SK-N-SH (cell line): ENCODE data around the gene ZDHHC21. TPM values are rescaled to one million over a fixed set of nuclear protein-coding genes. Genes with fewer than 3 reads are reported as not detected.

Experiments used
- CTCF ChIA-PET: fragments of 300-600, 350-600 bp; formaldehyde crosslinking; extraction: SDS; loops from one replicate; lab custom pipeline; 2021; lab: Yijun Ruan, JAX
- POLR2A ChIA-PET: fragments of 350-600 bp; sonication (Branson Sonifier 250); formaldehyde crosslinking; extraction: SDS; loops from one replicate; lab custom pipeline; 2020; ENCODE audit warnings: antibody characterized with exemption, inconsistent platforms; lab: Yijun Ruan, JAX
- DNase-seq: peaks from one replicate; pipeline ENCODE4 v3.0.0; 2012
- H2AFZ ChIP-seq: fragments of 200-600 bp; sonication (generic); 2 replicates; pipeline ENCODE4 v1.8.1; 2016; ENCODE audit warnings: antibody characterized with exemption, mild to moderate bottlenecking, low read depth
- H3F3A ChIP-seq: fragments of 200-600 bp; sonication (generic); replicated peaks from 2 replicates; pipeline ENCODE3; 2016; ENCODE audit warnings: antibody characterized with exemption, mild to moderate bottlenecking; ENCODE audit not compliant: insufficient read depth
- H3K27ac ChIP-seq, 2 experiments: fragments of 200-500 bp in 1 of 2; fragments of 200-600 bp in 1 of 2; sonication (Bioruptor generic) in 1 of 2; sonication (generic), shearing (Covaris generic) in 1 of 2; 2 replicates each; pipeline versions ENCODE4 v1.5.1 to v1.6.1; 2014 to 2016; ENCODE audit warnings: low read depth in 2 of 2, inconsistent platforms in 1 of 2, low read length in 1 of 2, mild to moderate bottlenecking in 1 of 2, mixed read lengths in 1 of 2
- H3K27me3 ChIP-seq: fragments of 200-600 bp; sonication (generic), shearing (Covaris generic); 2 replicates; pipeline ENCODE4 v1.6.1; 2016; ENCODE audit warnings: mixed run types; ENCODE audit not compliant: insufficient read depth
- H3K36me3 ChIP-seq, 2 experiments: fragments of 200-500 bp in 1 of 2; fragments of 200-600 bp in 1 of 2; sonication (Bioruptor generic) in 1 of 2; sonication (generic) in 1 of 2; replicated peaks in 1 of 2; 2 replicates each; pipeline versions ENCODE3 to v1.5.1; 2014 to 2016; ENCODE audit warnings: low read length in 1 of 2, mild to moderate bottlenecking in 1 of 2; ENCODE audit not compliant: insufficient read depth in 2 of 2, control insufficient read depth in 1 of 2
- H3K4me1 ChIP-seq, 2 experiments: fragments of 200-500 bp in 1 of 2; fragments of 200-600 bp in 1 of 2; sonication (Bioruptor generic) in 1 of 2; sonication (generic), shearing (Covaris generic) in 1 of 2; 2 replicates each; pipeline versions ENCODE4 v1.5.1 to v1.6.1; 2014 to 2016; ENCODE audit warnings: low read depth in 1 of 2, low read length in 1 of 2, mixed run types in 1 of 2; ENCODE audit not compliant: insufficient read depth in 2 of 2, control insufficient read depth in 1 of 2
- H3K4me2 ChIP-seq: fragments of 200-600 bp; sonication (generic), shearing (Covaris generic); 2 replicates; pipeline ENCODE4 v1.6.1; 2017; ENCODE audit warnings: mixed run types
- H3K4me3 ChIP-seq, 2 experiments: fragments of 200-500 bp in 1 of 2; fragments of 200-600 bp in 1 of 2; sonication (Bioruptor generic) in 1 of 2; sonication (generic), shearing (Covaris generic) in 1 of 2; 2 replicates each; pipeline versions ENCODE4 v1.5.1 to v1.8.1; 2014 to 2016; ENCODE audit warnings: low read depth in 2 of 2, inconsistent platforms in 1 of 2, low read length in 1 of 2, mild to moderate bottlenecking in 1 of 2, mixed read lengths in 1 of 2, moderate library complexity in 1 of 2
- H3K79me2 ChIP-seq: fragments of 200-600 bp; sonication (generic); 2 replicates; pipeline ENCODE4 v1.8.1; 2017; ENCODE audit warnings: mild to moderate bottlenecking; ENCODE audit not compliant: insufficient read depth
- H3K9ac ChIP-seq: fragments of 200-600 bp; sonication (generic); 2 replicates; pipeline ENCODE4 v1.6.1; 2017; ENCODE audit warnings: mixed run types
- H3K9me2 ChIP-seq: fragments of 200-600 bp; sonication (generic); 2 replicates; pipeline ENCODE4 v1.6.1; 2017; ENCODE audit warnings: mixed run types
- H3K9me3 ChIP-seq: fragments of 200-600 bp; sonication (generic); 2 replicates; pipeline ENCODE4 v1.6.1; 2017; ENCODE audit warnings: mixed run types, mild to moderate bottlenecking, moderate library complexity
- H4K20me1 ChIP-seq: fragments of 200-600 bp; sonication (generic); 2 replicates; pipeline ENCODE4 v1.6.1; 2017; ENCODE audit warnings: mild to moderate bottlenecking, mixed run types; ENCODE audit not compliant: insufficient read depth
- CHD2 ChIP-seq: fragments of 150-350 bp; IDR thresholded peaks from 2 replicates; pipeline ENCODE4 v1.6.1; 2018; ENCODE audit warnings: low read length; ENCODE audit not compliant: partially characterized antibody
- CTCF ChIP-seq: fragments of 200-600 bp; sonication (generic); IDR thresholded peaks from 2 replicates; pipeline ENCODE4 v1.6.1; 2017; ENCODE audit warnings: antibody characterized with exemption, mild to moderate bottlenecking, moderate library complexity
- ELF1 ChIP-seq: IDR thresholded peaks from 2 replicates; pipeline ENCODE4 v1.4.0; 2012
- EP300 ChIP-seq, 2 experiments: IDR thresholded peaks; 2 replicates each; pipeline versions ENCODE4 v1.4.0 to v1.6.1; 2012; ENCODE audit warnings: borderline replicate concordance in 1 of 2, low read depth in 1 of 2, low read length in 1 of 2
- FOSL2 ChIP-seq: IDR thresholded peaks from 2 replicates; pipeline ENCODE4 v1.4.0; 2012; ENCODE audit warnings: low read depth, mild to moderate bottlenecking, moderate library complexity, borderline replicate concordance
- FOXJ3 ChIP-seq: sonication (generic); formaldehyde crosslinking; IDR thresholded peaks from 2 replicates; pipeline ENCODE4 v1.5.1; 2020; ENCODE audit warnings: mild to moderate bottlenecking, missing genetic modification reagents
- FOXM1 ChIP-seq: IDR thresholded peaks from 2 replicates; pipeline ENCODE4 v1.4.0; 2012; ENCODE audit warnings: low read depth, mild to moderate bottlenecking
- GABPA ChIP-seq: IDR thresholded peaks from 2 replicates; pipeline ENCODE4 v1.4.0; 2012; ENCODE audit warnings: low read depth, mild to moderate bottlenecking
- JUND ChIP-seq: IDR thresholded peaks from 2 replicates; pipeline ENCODE4 v1.4.0; 2012
- MEF2A ChIP-seq: IDR thresholded peaks from 2 replicates; pipeline ENCODE4 v1.4.0; 2012; ENCODE audit warnings: low read depth, borderline replicate concordance
- NFIC ChIP-seq: IDR thresholded peaks from 2 replicates; pipeline ENCODE4 v1.4.0; 2012; ENCODE audit warnings: borderline replicate concordance
- NRF1 ChIP-seq: IDR thresholded peaks from 2 replicates; pipeline ENCODE4 v1.6.1; 2012; ENCODE audit warnings: low read depth, mild to moderate bottlenecking, low read length
- POLR2AphosphoS5 ChIP-seq: IDR thresholded peaks from 2 replicates; pipeline ENCODE4 v1.6.1; 2012; ENCODE audit warnings: low read depth, low read length
- RAD21 ChIP-seq: IDR thresholded peaks from 2 replicates; pipeline ENCODE4 v1.6.1; 2012; ENCODE audit warnings: mild to moderate bottlenecking, low read length
- RCOR1 ChIP-seq: fragments of 150-350 bp; IDR thresholded peaks from 2 replicates; pipeline ENCODE4 v1.6.1; 2017; ENCODE audit warnings: antibody characterized with exemption, low read length
- REST ChIP-seq: IDR thresholded peaks from 2 replicates; pipeline ENCODE4 v1.6.1; 2012; ENCODE audit warnings: mild to moderate bottlenecking, low read depth, low read length, moderate library complexity
- RXRA ChIP-seq: IDR thresholded peaks from 2 replicates; pipeline ENCODE4 v1.4.0; 2012; ENCODE audit warnings: low read depth, mild to moderate bottlenecking, borderline replicate concordance
- SMC3 ChIP-seq: IDR thresholded peaks from 2 replicates; pipeline ENCODE4 v1.6.1; 2012; ENCODE audit warnings: low read depth, low read length, improper control_type of control experiment
- TAF1 ChIP-seq: IDR thresholded peaks from 2 replicates; pipeline ENCODE4 v1.6.1; 2012; ENCODE audit warnings: low read depth, mild to moderate bottlenecking, low read length, moderate library complexity, borderline replicate concordance
- TCF12 ChIP-seq: IDR thresholded peaks from 2 replicates; pipeline ENCODE4 v1.4.0; 2012
- TEAD4 ChIP-seq: IDR thresholded peaks from 2 replicates; pipeline ENCODE4 v1.4.0; 2012; ENCODE audit warnings: mild to moderate bottlenecking, borderline replicate concordance; ENCODE audit not compliant: insufficient read depth
- USF2 ChIP-seq: fragments of 150-350 bp; IDR thresholded peaks from 2 replicates; pipeline ENCODE4 v1.6.1; 2017; ENCODE audit warnings: antibody characterized with exemption, low read length, low read depth, borderline replicate concordance
- YY1 ChIP-seq: IDR thresholded peaks from 2 replicates; pipeline ENCODE4 v1.4.0; 2012; ENCODE audit warnings: low read depth, mild to moderate bottlenecking
- WGBS: methylation state at CpG from one replicate; pipeline ENCODE4 v1.1.6; 2017; ENCODE audit warnings: low lambda C conversion rate; 5-methylcytosine and 5-hydroxymethylcytosine counted together
- polyA plus RNA-seq, 3 experiments: library from polyadenylated mRNA; depleted of rRNA; stranded (reverse); fragments of >200 nt; gene quantifications; 2 replicates each; pipeline ENCODE4 v1.2.3, GENCODE V29; 2012
- TF ChIP-seq, protein P1 (sequence below): IDR thresholded peaks from 2 replicates; pipeline ENCODE4 v1.4.0; 2012; ENCODE audit warnings: low read depth
- TF ChIP-seq, protein P2 (sequence below): IDR thresholded peaks from 2 replicates; pipeline ENCODE4 v1.4.0; 2012; ENCODE audit warnings: low read depth, borderline replicate concordance
- TF ChIP-seq, protein P3 (sequence below): IDR thresholded peaks from 2 replicates; pipeline ENCODE4; 2012

Gene ZDHHC21
- 2.9 and 4.3 TPM in 2 replicates for polyA plus RNA-seq (2012; rRNA removed)
- polyA plus RNA-seq (2012; cell fraction: cytosol; rRNA removed), result 3.3 and 4.0 TPM in 2 replicates
- 8.0 and 12.5 TPM in 2 replicates for polyA plus RNA-seq (2012; cell fraction: nucleus; rRNA removed)

DNA sequence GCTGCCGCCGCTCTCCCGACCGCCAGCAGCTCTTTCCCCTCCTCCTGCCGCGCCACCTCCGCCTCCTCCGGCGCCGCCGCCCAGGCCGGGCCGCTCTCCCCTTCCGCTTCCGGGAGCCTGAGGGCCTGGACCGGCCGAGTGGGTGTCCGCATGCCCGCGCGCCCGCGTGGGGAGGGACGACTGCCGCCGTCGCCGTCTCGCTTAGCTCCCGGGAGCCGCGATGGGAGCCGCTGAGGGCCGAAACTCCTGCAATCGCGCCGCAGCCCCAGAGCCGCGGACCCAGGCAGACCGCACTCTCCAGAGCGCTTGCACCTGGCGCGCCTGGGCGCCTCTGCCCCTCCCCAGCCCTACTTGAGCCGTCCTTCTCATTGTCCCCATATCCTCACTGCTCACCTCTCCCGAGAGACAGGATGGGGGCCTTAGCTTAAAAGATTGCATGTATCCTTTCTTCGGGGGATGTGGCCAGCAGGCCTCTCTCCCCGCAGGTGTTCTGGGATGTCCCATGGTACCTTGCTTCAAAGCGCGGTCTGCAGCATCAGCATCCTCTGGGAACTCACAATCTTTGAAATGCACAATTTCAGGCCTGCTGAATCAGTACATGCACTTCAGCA lies at the start of gene ZDHHC21:
ZDHHC21 (minus strand) TSS at position 182 of the 611 bp plus-strand sequence. CDS start 19,092 bp downstream, outside the sequence.
- H3K79me2 ChIP-seq, result peaks cover 25% of the 10 kb centered on the region
- H3K4me2 ChIP-seq, result peak within 1 kb of the TSS; percentile 89
- H3K4me3 ChIP-seq, result peak within 1 kb of the TSS; percentile 82 to 93
- H3K27me3 ChIP-seq, result no peaks in the 10 kb centered on the region
- peaks cover 12% of the 10 kb centered on the region for H3F3A ChIP-seq
- peak within 1 kb of the TSS in 1 of 2 experiments; percentile 93; a peak in 2 of 4 replicates for H3K27ac ChIP-seq
- no peaks in the 10 kb centered on the region for H3K9me2 ChIP-seq
- CTCF ChIA-PET, result interaction anchor here (0.6 to 4.3 kb wide), 4 partner anchors 17 to 1605 kb away, joined by 3 to 21 read pairs (median 3); no protein-coding TSS in a partner anchor
- H3K9me3 ChIP-seq, result no peaks in the 10 kb centered on the region
- peaks cover 8 to 13% of the 10 kb centered on the region in 2 experiments; a peak in 3 of 4 replicates for H3K4me1 ChIP-seq
- WGBS, result 24% methylated on average over 10 of the region's 50 CpGs
- H2AFZ ChIP-seq, result peak within 1 kb of the TSS; percentile 87
- DNase-seq, result peak; percentile 91
- POLR2A ChIA-PET, result interaction anchor here (0.8 to 1.1 kb wide), 3 partner anchors 12 to 75 kb away, joined by 3 read pairs; no protein-coding TSS in a partner anchor
- H4K20me1 ChIP-seq, result no peaks in the 10 kb centered on the region
- H3K36me3 ChIP-seq, result peaks cover 13 to 15% of the 10 kb centered on the region in 2 experiments
- peak within 1 kb of the TSS; percentile 64 for H3K9ac ChIP-seq
- TF ChIP-seq TAF1, result peak; percentile 59
- no peak for TF ChIP-seq FOXJ3 (CRISPR knock-in tag)
- no peak for TF ChIP-seq FOXM1
- TF ChIP-seq JUND, result no peak
- TF ChIP-seq TEAD4, result no peak
- TF ChIP-seq, protein P1, sequence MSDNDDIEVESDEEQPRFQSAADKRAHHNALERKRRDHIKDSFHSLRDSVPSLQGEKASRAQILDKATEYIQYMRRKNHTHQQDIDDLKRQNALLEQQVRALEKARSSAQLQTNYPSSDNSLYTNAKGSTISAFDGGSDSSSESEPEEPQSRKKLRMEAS, result peak; percentile 88
- TF ChIP-seq EP300 (IDR thresholded peaks at IDR 0.05; ENCODE audit: borderline replicate concordance in 1 of 2, low read depth in 1 of 2, low read length in 1 of 2), result no peak
- no peak for TF ChIP-seq MEF2A
- TF ChIP-seq NRF1, result no peak
- peak; percentile 82 for TF ChIP-seq ELF1
- peak; percentile 74 for TF ChIP-seq POLR2AphosphoS5
- 0 out of 2 replicates have a peak, but pooled peaks have one; percentile 11 for TF ChIP-seq REST
- TF ChIP-seq SMC3, result no peak
- no peak for TF ChIP-seq RXRA
- TF ChIP-seq, protein P2, sequence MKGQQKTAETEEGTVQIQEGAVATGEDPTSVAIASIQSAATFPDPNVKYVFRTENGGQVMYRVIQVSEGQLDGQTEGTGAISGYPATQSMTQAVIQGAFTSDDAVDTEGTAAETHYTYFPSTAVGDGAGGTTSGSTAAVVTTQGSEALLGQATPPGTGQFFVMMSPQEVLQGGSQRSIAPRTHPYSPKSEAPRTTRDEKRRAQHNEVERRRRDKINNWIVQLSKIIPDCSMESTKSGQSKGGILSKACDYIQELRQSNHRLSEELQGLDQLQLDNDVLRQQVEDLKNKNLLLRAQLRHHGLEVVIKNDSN, result no peak
- TF ChIP-seq CTCF, result no peak
- TF ChIP-seq, protein P3, sequence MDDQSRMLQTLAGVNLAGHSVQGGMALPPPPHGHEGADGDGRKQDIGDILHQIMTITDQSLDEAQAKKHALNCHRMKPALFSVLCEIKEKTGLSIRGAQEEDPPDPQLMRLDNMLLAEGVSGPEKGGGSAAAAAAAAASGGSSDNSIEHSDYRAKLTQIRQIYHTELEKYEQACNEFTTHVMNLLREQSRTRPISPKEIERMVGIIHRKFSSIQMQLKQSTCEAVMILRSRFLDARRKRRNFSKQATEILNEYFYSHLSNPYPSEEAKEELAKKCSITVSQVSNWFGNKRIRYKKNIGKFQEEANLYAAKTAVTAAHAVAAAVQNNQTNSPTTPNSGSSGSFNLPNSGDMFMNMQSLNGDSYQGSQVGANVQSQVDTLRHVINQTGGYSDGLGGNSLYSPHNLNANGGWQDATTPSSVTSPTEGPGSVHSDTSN, result peak; percentile 9; the same call in 1 of the 2 replicates
- no peak for TF ChIP-seq NFIC
- no peak for TF ChIP-seq TCF12
- no peak for TF ChIP-seq FOSL2
- TF ChIP-seq GABPA, result peak; percentile 81
- no peak for TF ChIP-seq YY1
- TF ChIP-seq USF2, result no peak
- TF ChIP-seq RAD21, result no peak
- no peak for TF ChIP-seq CHD2
- no peak for TF ChIP-seq RCOR1
